ENCODE measurements around the gene TXNL4A. TPM values are rescaled to one million over a fixed set of nuclear protein-coding genes. Genes with fewer than 3 reads are reported as not detected.

TXNL4A gene
- total RNA-seq, 4 donors from 2014 or later, result 14.0 to 44.5 (median 19.4) TPM

DNA sequence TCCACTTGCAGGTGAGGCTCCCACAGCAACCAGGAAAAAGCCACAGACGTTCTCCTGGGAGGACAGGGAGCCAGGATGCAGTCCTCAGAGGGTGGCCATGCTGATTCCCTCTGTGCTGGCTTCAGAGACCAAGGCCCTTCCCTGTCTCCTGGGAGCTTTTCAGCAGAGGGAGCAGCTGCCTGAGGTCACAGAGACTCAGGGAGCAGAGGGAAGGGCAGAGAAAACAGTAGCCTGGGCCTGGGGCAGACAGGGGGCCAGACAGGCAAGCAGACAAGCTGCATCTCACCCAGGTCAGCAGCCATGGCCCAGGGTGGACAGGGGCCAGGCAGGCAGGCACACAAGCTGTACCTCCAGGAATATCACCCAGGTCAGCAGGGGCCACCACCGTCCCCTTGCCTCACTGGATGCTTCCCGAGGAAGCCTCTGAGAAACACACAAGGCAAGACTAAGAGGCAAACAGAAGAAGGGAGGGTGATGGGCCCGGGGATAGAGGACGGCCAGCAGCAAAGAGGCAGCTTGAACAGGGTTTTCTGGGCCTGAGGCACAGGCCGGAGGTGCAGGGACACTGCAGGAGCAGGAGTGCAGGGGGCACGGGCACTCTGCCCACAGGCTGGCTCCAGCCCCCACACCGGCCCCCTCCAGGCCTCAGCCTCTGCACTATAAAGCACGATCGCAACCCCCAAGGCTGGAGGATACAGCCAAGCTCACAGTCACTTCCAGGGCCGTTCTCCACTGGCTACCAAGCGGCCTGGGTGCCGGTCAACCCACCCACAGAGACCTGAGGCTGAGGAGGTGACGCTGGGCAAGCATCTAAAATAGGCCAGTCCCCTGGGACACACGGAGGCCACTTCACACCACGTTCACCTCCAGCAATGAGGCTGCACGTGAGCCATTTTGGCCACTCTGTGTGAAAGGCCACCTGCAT is 43.0 kb downstream of the TXNL4A start:
- Histone ChIP-seq H3K4me3 (no peak overlapping the region), H3K4me1 (peaks cover 0 to 52% (median 10%) of the 10 kb centered on the region in 4 donors), H3K27ac (no peak overlapping the region), H3K36me3 (peaks cover 0 to 29% (median 0%) of the 10 kb centered on the region in 3 donors), H3K27me3 (no peaks in the 10 kb centered on the region), H3K9me3 (no peaks in the 10 kb centered on the region)
- DNase-seq, result peak in 2 of 3 donors; percentile 40 to 41
- no peak for TF ChIP-seq POLR2A (IDR thresholded peaks at IDR 0.05)
- TF ChIP-seq, protein P1, sequence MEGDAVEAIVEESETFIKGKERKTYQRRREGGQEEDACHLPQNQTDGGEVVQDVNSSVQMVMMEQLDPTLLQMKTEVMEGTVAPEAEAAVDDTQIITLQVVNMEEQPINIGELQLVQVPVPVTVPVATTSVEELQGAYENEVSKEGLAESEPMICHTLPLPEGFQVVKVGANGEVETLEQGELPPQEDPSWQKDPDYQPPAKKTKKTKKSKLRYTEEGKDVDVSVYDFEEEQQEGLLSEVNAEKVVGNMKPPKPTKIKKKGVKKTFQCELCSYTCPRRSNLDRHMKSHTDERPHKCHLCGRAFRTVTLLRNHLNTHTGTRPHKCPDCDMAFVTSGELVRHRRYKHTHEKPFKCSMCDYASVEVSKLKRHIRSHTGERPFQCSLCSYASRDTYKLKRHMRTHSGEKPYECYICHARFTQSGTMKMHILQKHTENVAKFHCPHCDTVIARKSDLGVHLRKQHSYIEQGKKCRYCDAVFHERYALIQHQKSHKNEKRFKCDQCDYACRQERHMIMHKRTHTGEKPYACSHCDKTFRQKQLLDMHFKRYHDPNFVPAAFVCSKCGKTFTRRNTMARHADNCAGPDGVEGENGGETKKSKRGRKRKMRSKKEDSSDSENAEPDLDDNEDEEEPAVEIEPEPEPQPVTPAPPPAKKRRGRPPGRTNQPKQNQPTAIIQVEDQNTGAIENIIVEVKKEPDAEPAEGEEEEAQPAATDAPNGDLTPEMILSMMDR (IDR thresholded peaks at IDR 0.05), result no peak

DNA sequence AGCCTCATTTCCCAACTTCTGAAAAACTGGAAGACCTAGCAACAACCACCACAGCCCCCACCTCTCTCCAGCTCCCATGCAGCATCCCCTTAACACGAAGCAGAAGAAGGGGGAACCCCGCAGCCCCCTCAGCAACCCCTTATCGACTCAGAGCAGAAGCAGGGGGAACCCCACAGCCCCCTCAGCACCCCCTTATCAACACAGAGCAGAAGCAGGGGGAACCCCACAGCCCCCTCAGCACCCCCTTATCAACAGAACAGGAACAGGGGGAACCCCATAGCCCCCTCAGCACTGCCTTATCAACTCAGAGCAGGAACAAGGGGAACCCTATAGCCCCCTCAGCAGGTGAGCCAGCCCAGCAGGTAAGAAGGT is 43.6 kb downstream of the TXNL4A start:
- Histone ChIP-seq H3K4me1 (peaks cover 0 to 46% (median 4%) of the 10 kb centered on the region in 4 donors), H3K27me3 (no peaks in the 10 kb centered on the region), H3K36me3 (peaks cover 0 to 32% (median 0%) of the 10 kb centered on the region in 3 donors), H3K4me3 (no peak overlapping the region), H3K9me3 (no peaks in the 10 kb centered on the region), H3K27ac (no peak overlapping the region)
- TF ChIP-seq POLR2A (IDR thresholded peaks at IDR 0.05), result no peak
- TF ChIP-seq, protein P1 (IDR thresholded peaks at IDR 0.05), result no peak
- peak in 2 of 3 donors; percentile 15 to 17 for DNase-seq

DNA sequence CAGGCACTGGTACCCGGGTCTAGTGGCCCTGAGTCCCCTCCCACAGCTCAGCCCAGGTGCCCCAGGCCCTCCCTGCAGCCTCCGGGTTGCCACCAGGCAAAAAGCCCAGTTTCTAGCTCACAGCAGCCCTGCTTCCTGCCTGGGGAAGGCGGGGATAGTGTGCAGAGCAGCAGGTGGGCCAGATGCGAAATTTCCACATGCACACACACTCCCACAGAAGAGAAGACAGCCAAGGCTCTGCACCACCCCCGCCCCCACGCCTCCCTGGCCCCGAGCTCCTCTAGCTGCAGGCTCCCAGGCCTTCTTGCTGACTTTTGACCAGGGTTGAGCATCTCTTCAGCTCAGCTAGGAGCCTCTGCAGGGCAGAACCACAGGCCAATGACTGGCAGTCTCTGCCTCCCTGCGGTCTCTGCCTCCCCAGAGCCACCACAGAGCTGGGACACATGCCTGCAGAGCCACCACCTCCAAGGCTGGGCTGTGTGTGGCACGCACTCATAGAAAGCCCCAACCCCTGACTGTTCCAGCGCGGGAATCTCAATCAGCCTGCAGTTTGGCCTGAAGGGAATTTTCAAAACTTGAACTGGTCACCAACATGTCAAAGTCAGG is 44.1 kb downstream of the TXNL4A start:
- Histone ChIP-seq H3K4me3 (no peak overlapping the region), H3K9me3 (no peaks in the 10 kb centered on the region), H3K36me3 (peaks cover 0 to 32% (median 0%) of the 10 kb centered on the region in 3 donors), H3K27me3 (no peaks in the 10 kb centered on the region), H3K27ac (no peak overlapping the region), H3K4me1 (peaks cover 0 to 43% (median 2%) of the 10 kb centered on the region in 4 donors)
- TF ChIP-seq POLR2A (IDR thresholded peaks at IDR 0.05), result no peak
- TF ChIP-seq, protein P1 (IDR thresholded peaks at IDR 0.05), result no peak
- DNase-seq, result peak; percentile 11 to 45 (median 41)

DNA sequence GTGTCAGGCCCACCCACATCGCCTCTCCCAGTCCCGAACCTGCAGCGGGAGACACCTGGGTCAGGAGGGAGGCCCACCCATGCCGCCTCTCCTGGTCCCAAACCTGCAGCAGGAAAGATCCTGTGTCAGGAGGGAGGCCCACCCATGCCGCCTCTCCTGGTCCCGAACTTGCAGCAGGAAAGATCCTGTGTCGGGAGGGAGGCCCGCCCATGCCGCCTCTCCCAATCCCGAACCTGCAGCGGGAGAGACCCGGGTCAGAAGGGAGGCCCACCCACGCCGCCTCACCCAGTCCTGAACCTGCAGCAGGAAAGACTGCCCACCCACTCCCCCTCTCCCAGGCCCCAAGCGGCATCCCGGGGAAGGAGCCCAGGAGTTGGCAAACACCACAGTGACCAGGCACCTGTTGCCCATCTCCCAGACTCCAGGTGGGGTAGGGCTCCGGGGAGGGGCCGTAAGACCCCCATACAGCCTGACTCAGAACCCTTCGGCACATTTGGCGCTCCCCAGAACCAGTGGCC is 44.7 kb downstream of the TXNL4A start:
- no peak for TF ChIP-seq POLR2A (IDR thresholded peaks at IDR 0.05)
- TF ChIP-seq, protein P1 (IDR thresholded peaks at IDR 0.05), result no peak
- peak overlapping the region in 1 of 4 donors; percentile 72 for H3K27ac ChIP-seq
- peaks cover 0 to 30% (median 0%) of the 10 kb centered on the region in 3 donors for H3K36me3 ChIP-seq
- H3K4me3 ChIP-seq, result no peak overlapping the region
- DNase-seq, result peak; percentile 7 to 43 (median 37)
- no peaks in the 10 kb centered on the region for H3K9me3 ChIP-seq
- H3K27me3 ChIP-seq, result no peaks in the 10 kb centered on the region
- peaks cover 0 to 38% (median 0%) of the 10 kb centered on the region in 4 donors for H3K4me1 ChIP-seq

DNA sequence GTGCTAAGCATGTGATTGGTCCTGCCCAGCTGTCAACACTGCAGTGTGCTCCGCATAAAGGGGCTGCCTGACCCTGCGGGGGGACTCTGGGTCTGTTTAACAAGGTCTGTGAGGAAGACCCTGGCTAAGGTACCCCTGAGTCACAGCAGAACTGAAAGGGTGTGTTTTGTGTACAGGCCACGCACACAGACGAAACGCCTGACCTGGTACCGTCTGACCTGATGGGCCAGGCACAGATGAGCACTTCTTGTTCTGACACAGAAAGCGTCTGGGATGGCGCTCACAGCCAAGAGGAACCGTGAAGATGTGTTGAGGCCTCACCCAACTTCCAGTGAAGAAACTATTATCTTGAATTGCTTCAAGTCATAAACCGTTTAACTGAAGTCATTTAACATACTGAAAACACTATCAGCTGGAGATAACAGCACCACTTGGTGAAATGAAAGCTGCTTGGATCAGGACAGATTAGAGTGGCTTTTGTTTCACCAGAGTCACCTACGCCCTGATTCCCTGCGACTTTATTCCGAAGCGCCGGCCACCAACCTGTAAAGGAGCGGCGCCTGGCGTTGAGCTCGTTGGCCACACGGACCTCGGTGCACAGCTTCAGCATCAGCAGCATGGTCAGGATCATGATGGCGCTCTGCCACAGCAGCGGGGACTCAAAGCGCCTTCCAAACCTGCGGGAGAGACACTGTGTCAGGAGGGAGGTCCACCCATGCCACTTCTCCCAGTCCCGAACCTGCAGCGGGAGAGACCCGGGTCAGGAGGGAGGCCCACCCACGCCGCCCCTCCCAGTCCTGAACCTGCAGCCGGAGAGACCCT is 45.4 kb downstream of the TXNL4A start:
- DNase-seq, result peak in 2 of 3 donors; percentile 53 to 67
- no peak overlapping the region for H3K4me3 ChIP-seq
- H3K4me1 ChIP-seq, result peaks cover 0 to 32% (median 0%) of the 10 kb centered on the region in 4 donors
- no peaks in the 10 kb centered on the region for H3K9me3 ChIP-seq
- H3K27ac ChIP-seq, result peak overlapping the region in 1 of 4 donors; percentile 72
- no peak for TF ChIP-seq POLR2A (IDR thresholded peaks at IDR 0.05)
- TF ChIP-seq, protein P1 (IDR thresholded peaks at IDR 0.05), result no peak
- H3K27me3 ChIP-seq, result no peaks in the 10 kb centered on the region
- peaks cover 0 to 27% (median 0%) of the 10 kb centered on the region in 3 donors for H3K36me3 ChIP-seq
